Nephron progenitor cell (in vitro differentiated cells): ENCODE measurements around the gene KLHDC2.
"Not testable (repeated sequence)": the region's sequence is repeated elsewhere in the genome, so short reads cannot be mapped to it uniquely, and the experiment has no call there.

Source experiments
- DNase-seq: peaks from one replicate; pipeline ENCODE4 v3.0.0; 2021
- H3K27ac Mint-ChIP-seq: 2 replicates; pipeline ENCODE4 v1.8.0; 2021; ENCODE audit warnings: mild to moderate bottlenecking, moderate library complexity, mixed read lengths
- H3K27me3 Mint-ChIP-seq: 2 replicates; pipeline ENCODE4 v1.8.0; 2021; ENCODE audit warnings: mild to moderate bottlenecking, low read depth, mixed read lengths; ENCODE audit not compliant: poor library complexity
- H3K36me3 Mint-ChIP-seq: 2 replicates; pipeline ENCODE4 v1.8.0; 2021; ENCODE audit warnings: low read depth, mixed read lengths
- H3K4me1 Mint-ChIP-seq: 2 replicates; pipeline ENCODE4 v1.8.0; 2021; ENCODE audit warnings: mixed read lengths
- H3K4me3 Mint-ChIP-seq: 2 replicates; pipeline ENCODE4 v1.8.0; 2021; ENCODE audit warnings: mild to moderate bottlenecking, moderate library complexity, mixed read lengths
- H3K9me3 Mint-ChIP-seq: 2 replicates; pipeline ENCODE4 v1.8.0; 2021; ENCODE audit warnings: mild to moderate bottlenecking, moderate library complexity, mixed read lengths
- CTCF ChIP-seq: fragments of 200-600 bp; sonication (generic); IDR thresholded peaks from 2 replicates; pipeline ENCODE4 v1.5.0; 2021; ENCODE audit warnings: antibody characterized with exemption

KLHDC2 gene

GRCh38 chr14:49767270-49767570, 733 bp upstream of the KLHDC2 start:
- DNase-seq, result no peak
- H3K4me3 Mint-ChIP-seq, result peak overlapping the region; percentile 94
- no peaks in the 10 kb centered on the region for H3K9me3 Mint-ChIP-seq
- peaks cover 10% of the 10 kb centered on the region for H3K36me3 Mint-ChIP-seq
- peak overlapping the region; percentile 99 for H3K27ac Mint-ChIP-seq
- H3K4me1 Mint-ChIP-seq, result peaks cover 40% of the 10 kb centered on the region
- H3K27me3 Mint-ChIP-seq, result no peaks in the 10 kb centered on the region
- no peak for TF ChIP-seq CTCF

DNA sequence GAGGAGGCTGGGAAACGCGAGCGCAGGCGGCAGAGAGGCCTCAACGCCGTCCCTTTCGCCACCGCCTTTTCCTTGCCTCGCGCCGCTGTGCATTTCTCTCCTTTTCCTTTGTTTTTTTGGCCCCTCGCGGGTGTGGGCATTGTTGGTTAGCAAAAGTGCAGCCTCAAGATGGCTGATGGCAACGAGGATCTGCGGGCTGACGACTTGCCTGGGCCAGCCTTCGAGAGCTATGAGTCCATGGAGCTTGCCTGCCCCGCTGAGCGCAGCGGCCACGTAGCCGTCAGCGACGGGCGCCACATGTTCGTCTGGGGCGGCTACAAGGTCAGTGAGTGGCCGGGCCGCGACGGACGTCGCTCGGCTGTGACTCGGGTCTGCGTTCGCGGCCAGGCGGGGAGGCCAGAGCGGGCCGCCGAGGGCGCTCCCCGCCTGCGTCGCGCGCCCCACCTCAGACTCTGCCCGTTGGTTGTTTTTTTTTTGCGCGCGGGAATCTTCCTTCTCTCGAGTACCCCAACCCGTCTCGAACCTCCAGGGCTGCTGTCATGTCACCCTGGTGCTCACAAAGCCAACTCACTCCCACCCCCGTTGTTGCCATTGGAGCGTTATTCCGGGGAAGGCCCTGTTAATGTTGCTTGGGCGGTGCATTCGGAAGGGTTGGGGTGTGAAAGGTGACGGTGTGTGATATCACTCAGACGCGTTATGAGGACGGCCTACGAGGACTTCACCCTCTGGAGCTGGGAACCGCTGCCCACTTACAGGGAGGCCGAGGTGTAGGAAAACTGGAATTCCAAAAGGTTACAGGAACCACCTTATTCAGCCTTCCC, 558 bp downstream of the KLHDC2 start:
- Mint-ChIP-seq H3K27ac (peak overlapping the region; percentile 100), H3K9me3 (no peaks in the 10 kb centered on the region), H3K4me1 (peaks cover 40% of the 10 kb centered on the region), H3K4me3 (peak overlapping the region; percentile 99), H3K27me3 (no peaks in the 10 kb centered on the region), H3K36me3 (peaks cover 13% of the 10 kb centered on the region)
- DNase-seq, result peak; percentile 51
- TF ChIP-seq CTCF, result no peak

GRCh38 chr14:49769171-49769570, 1.2 kb downstream of the KLHDC2 start:
- H3K4me1 Mint-ChIP-seq, result peaks cover 40% of the 10 kb centered on the region
- DNase-seq, result no peak
- H3K36me3 Mint-ChIP-seq, result peaks cover 17% of the 10 kb centered on the region
- peak overlapping the region; percentile 100 for H3K27ac Mint-ChIP-seq
- H3K27me3 Mint-ChIP-seq, result no peaks in the 10 kb centered on the region
- peak overlapping the region; percentile 99 for H3K4me3 Mint-ChIP-seq
- no peak for TF ChIP-seq CTCF
- H3K9me3 Mint-ChIP-seq, result no peaks in the 10 kb centered on the region

DNA sequence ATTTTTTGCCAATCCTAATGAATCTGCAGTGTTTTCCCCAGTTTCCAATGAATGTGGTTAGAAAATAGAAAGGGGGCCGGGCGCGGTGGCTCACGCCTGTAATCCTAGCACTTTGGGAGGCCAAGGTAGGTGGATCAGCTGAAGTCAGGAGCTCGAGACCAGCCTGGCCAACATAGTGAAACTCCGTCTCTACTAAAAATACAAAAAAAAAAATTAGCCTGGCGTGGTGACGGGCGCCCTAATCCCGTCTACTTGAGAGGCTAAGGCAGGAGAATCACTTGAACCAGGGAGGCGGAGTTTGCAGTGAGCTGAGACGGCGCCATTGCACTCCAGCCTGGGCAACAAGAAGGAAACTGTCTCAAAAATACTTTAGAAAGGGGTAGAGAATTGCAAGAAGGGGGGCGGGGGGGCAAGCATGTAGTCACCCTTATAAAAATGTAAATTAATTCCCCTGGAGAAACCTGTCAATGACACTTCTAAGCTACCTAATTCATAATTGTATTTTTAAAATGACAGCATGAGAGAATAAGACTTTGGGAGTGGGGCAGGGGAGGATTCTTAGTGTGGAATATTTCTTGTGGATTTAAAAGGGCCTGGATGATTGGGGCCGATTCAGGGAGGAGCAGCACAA, 1.7 kb downstream of the KLHDC2 start:
- Mint-ChIP-seq H3K4me3 (peak overlapping the region; percentile 99), H3K9me3 (no peaks in the 10 kb centered on the region), H3K27ac (peak overlapping the region; percentile 100), H3K4me1 (peaks cover 40% of the 10 kb centered on the region), H3K36me3 (peaks cover 22% of the 10 kb centered on the region), H3K27me3 (no peaks in the 10 kb centered on the region)
- no peak for TF ChIP-seq CTCF
- DNase-seq, result no peak

GRCh38 chr14:49770212-49770817, 2.4 kb downstream of the KLHDC2 start:
- TF ChIP-seq CTCF, result no peak
- Mint-ChIP-seq H3K4me3 (peak overlapping the region; percentile 99), H3K36me3 (peaks cover 28% of the 10 kb centered on the region), H3K27ac (peak overlapping the region; percentile 79), H3K9me3 (no peaks in the 10 kb centered on the region), H3K4me1 (peaks cover 42% of the 10 kb centered on the region), H3K27me3 (no peaks in the 10 kb centered on the region)
- DNase-seq, result no peak

DNA sequence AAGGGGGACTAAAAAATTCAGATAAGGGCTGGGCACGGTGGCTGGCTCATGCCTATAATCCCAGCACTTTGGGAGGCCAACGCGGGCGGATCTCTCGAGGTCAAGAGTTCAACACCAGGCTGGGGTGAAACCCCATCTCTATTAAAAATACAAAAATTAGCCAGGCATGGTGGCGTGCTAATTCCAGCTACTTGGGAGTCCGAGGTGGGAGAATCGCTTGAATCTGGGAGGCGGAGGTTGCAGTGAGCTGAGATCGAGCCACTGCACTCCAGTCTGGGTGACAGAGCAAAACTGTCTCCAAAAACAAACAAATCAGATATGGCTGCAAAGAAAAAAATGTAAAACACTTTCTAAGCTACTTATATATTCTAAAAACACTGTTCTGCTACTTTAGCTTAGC, 3.7 kb downstream of the KLHDC2 start:
- Mint-ChIP-seq H3K4me1 (peaks cover 43% of the 10 kb centered on the region), H3K4me3 (peak overlapping the region; percentile 24), H3K27ac (peak overlapping the region; percentile 65), H3K36me3 (peaks cover 36% of the 10 kb centered on the region)
- H3K9me3 Mint-ChIP-seq, DNase-seq, H3K27me3 Mint-ChIP-seq: not testable (repeated sequence)
